ENCODE data around the gene JUN.

JUN gene

DNA sequence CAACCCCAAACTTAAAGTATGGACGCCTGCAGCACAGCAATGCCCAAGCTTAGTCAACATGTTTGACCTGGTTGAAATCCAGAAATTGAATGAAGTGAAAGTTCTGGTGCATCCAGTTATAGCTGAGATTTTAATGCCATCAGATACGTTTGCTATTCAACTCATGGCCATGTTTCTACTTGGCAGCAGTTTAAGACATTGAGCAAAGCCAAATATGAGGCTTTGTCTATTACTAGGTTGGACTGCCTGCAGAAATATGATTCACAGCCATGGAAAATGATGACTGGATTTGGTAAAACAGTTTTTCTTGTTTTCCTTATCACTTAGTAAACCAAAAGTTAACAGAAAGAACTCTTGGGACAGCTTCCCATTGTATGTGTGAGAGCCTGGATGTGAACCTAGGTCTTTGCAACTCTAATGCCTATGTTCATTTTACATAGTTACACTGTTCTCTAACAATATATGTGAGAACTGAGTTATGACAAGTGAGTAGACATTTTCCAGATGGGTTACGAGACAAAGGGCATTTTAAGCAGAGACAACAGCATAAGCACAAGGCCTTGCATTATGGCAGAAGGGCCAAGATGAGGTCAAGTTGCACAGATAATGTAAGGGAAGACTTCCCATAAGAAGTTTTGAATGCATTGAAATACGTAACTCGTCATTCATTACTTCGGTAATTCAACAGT, 51.6 kb downstream of the JUN start:
- TF ChIP-seq, protein P1, sequence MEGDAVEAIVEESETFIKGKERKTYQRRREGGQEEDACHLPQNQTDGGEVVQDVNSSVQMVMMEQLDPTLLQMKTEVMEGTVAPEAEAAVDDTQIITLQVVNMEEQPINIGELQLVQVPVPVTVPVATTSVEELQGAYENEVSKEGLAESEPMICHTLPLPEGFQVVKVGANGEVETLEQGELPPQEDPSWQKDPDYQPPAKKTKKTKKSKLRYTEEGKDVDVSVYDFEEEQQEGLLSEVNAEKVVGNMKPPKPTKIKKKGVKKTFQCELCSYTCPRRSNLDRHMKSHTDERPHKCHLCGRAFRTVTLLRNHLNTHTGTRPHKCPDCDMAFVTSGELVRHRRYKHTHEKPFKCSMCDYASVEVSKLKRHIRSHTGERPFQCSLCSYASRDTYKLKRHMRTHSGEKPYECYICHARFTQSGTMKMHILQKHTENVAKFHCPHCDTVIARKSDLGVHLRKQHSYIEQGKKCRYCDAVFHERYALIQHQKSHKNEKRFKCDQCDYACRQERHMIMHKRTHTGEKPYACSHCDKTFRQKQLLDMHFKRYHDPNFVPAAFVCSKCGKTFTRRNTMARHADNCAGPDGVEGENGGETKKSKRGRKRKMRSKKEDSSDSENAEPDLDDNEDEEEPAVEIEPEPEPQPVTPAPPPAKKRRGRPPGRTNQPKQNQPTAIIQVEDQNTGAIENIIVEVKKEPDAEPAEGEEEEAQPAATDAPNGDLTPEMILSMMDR (IDR thresholded peaks at IDR 0.05; ENCODE audit: low read length, missing control alignments), result no peak
- DNase-seq (ENCODE audit: low read depth), result peak; percentile 79
- H3K4me3 ChIP-seq (replicated peaks; ENCODE audit: low read depth, low read length), result no peak overlapping the region

Data from fibroblast of pulmonary artery (primary cell).